SK-N-SH (cell line): ENCODE results near the gene LMO2. TPM values are rescaled to one million over a fixed set of nuclear protein-coding genes. Genes with fewer than 3 reads are reported as not detected.
"Not testable (repeated sequence)": the region's sequence is repeated elsewhere in the genome, so short reads cannot be mapped to it uniquely, and the experiment has no call there.

ENCODE experiments used
- CTCF ChIA-PET: fragments of 300-600, 350-600 bp; formaldehyde crosslinking; extraction: SDS; loops from one replicate; lab custom pipeline; 2021; lab: Yijun Ruan, JAX
- POLR2A ChIA-PET: fragments of 350-600 bp; sonication (Branson Sonifier 250); formaldehyde crosslinking; extraction: SDS; loops from one replicate; lab custom pipeline; 2020; ENCODE audit warnings: antibody characterized with exemption, inconsistent platforms; lab: Yijun Ruan, JAX
- DNase-seq: peaks from one replicate; pipeline ENCODE4 v3.0.0; 2012
- H2AFZ ChIP-seq: fragments of 200-600 bp; sonication (generic); 2 replicates; pipeline ENCODE4 v1.8.1; 2016; ENCODE audit warnings: antibody characterized with exemption, mild to moderate bottlenecking, low read depth
- H3F3A ChIP-seq: fragments of 200-600 bp; sonication (generic); replicated peaks from 2 replicates; pipeline ENCODE3; 2016; ENCODE audit warnings: antibody characterized with exemption, mild to moderate bottlenecking; ENCODE audit not compliant: insufficient read depth
- H3K27ac ChIP-seq, 2 experiments: fragments of 200-500 bp in 1 of 2; fragments of 200-600 bp in 1 of 2; sonication (Bioruptor generic) in 1 of 2; sonication (generic), shearing (Covaris generic) in 1 of 2; 2 replicates each; pipeline versions ENCODE4 v1.5.1 to v1.6.1; 2014 to 2016; ENCODE audit warnings: low read depth in 2 of 2, inconsistent platforms in 1 of 2, low read length in 1 of 2, mild to moderate bottlenecking in 1 of 2, mixed read lengths in 1 of 2
- H3K27me3 ChIP-seq: fragments of 200-600 bp; sonication (generic), shearing (Covaris generic); 2 replicates; pipeline ENCODE4 v1.6.1; 2016; ENCODE audit warnings: mixed run types; ENCODE audit not compliant: insufficient read depth
- H3K36me3 ChIP-seq, 2 experiments: fragments of 200-500 bp in 1 of 2; fragments of 200-600 bp in 1 of 2; sonication (Bioruptor generic) in 1 of 2; sonication (generic) in 1 of 2; replicated peaks in 1 of 2; 2 replicates each; pipeline versions ENCODE3 to v1.5.1; 2014 to 2016; ENCODE audit warnings: low read length in 1 of 2, mild to moderate bottlenecking in 1 of 2; ENCODE audit not compliant: insufficient read depth in 2 of 2, control insufficient read depth in 1 of 2
- H3K4me1 ChIP-seq, 2 experiments: fragments of 200-500 bp in 1 of 2; fragments of 200-600 bp in 1 of 2; sonication (Bioruptor generic) in 1 of 2; sonication (generic), shearing (Covaris generic) in 1 of 2; 2 replicates each; pipeline versions ENCODE4 v1.5.1 to v1.6.1; 2014 to 2016; ENCODE audit warnings: low read depth in 1 of 2, low read length in 1 of 2, mixed run types in 1 of 2; ENCODE audit not compliant: insufficient read depth in 2 of 2, control insufficient read depth in 1 of 2
- H3K4me2 ChIP-seq: fragments of 200-600 bp; sonication (generic), shearing (Covaris generic); 2 replicates; pipeline ENCODE4 v1.6.1; 2017; ENCODE audit warnings: mixed run types
- H3K4me3 ChIP-seq, 2 experiments: fragments of 200-500 bp in 1 of 2; fragments of 200-600 bp in 1 of 2; sonication (Bioruptor generic) in 1 of 2; sonication (generic), shearing (Covaris generic) in 1 of 2; 2 replicates each; pipeline versions ENCODE4 v1.5.1 to v1.8.1; 2014 to 2016; ENCODE audit warnings: low read depth in 2 of 2, inconsistent platforms in 1 of 2, low read length in 1 of 2, mild to moderate bottlenecking in 1 of 2, mixed read lengths in 1 of 2, moderate library complexity in 1 of 2
- H3K79me2 ChIP-seq: fragments of 200-600 bp; sonication (generic); 2 replicates; pipeline ENCODE4 v1.8.1; 2017; ENCODE audit warnings: mild to moderate bottlenecking; ENCODE audit not compliant: insufficient read depth
- H3K9ac ChIP-seq: fragments of 200-600 bp; sonication (generic); 2 replicates; pipeline ENCODE4 v1.6.1; 2017; ENCODE audit warnings: mixed run types
- H3K9me2 ChIP-seq: fragments of 200-600 bp; sonication (generic); 2 replicates; pipeline ENCODE4 v1.6.1; 2017; ENCODE audit warnings: mixed run types
- H3K9me3 ChIP-seq: fragments of 200-600 bp; sonication (generic); 2 replicates; pipeline ENCODE4 v1.6.1; 2017; ENCODE audit warnings: mixed run types, mild to moderate bottlenecking, moderate library complexity
- H4K20me1 ChIP-seq: fragments of 200-600 bp; sonication (generic); 2 replicates; pipeline ENCODE4 v1.6.1; 2017; ENCODE audit warnings: mild to moderate bottlenecking, mixed run types; ENCODE audit not compliant: insufficient read depth
- EZH2phosphoT487 ChIP-seq: fragments of 200-600 bp; sonication (generic); IDR thresholded peaks from 2 replicates; pipeline ENCODE4 v1.6.1; 2017; ENCODE audit warnings: low read depth, mixed run types, mild to moderate bottlenecking, antibody characterized with exemption, moderate library complexity, borderline replicate concordance
- FOSL2 ChIP-seq: IDR thresholded peaks from 2 replicates; pipeline ENCODE4 v1.4.0; 2012; ENCODE audit warnings: low read depth, mild to moderate bottlenecking, moderate library complexity, borderline replicate concordance
- JUND ChIP-seq: IDR thresholded peaks from 2 replicates; pipeline ENCODE4 v1.4.0; 2012
- MXI1 ChIP-seq: IDR thresholded peaks from 2 replicates; pipeline ENCODE4 v1.6.1; 2012; ENCODE audit warnings: mild to moderate bottlenecking, low read depth, low read length, improper control_type of control experiment
- RAD21 ChIP-seq: IDR thresholded peaks from 2 replicates; pipeline ENCODE4 v1.6.1; 2012; ENCODE audit warnings: mild to moderate bottlenecking, low read length
- RCOR1 ChIP-seq: fragments of 150-350 bp; IDR thresholded peaks from 2 replicates; pipeline ENCODE4 v1.6.1; 2017; ENCODE audit warnings: antibody characterized with exemption, low read length
- RXRA ChIP-seq: IDR thresholded peaks from 2 replicates; pipeline ENCODE4 v1.4.0; 2012; ENCODE audit warnings: low read depth, mild to moderate bottlenecking, borderline replicate concordance
- SIN3A ChIP-seq: IDR thresholded peaks from 2 replicates; pipeline ENCODE4 v1.6.1; 2012; ENCODE audit warnings: low read depth, mild to moderate bottlenecking, low read length, moderate library complexity, borderline replicate concordance
- SMC3 ChIP-seq: IDR thresholded peaks from 2 replicates; pipeline ENCODE4 v1.6.1; 2012; ENCODE audit warnings: low read depth, low read length, improper control_type of control experiment
- TCF12 ChIP-seq: IDR thresholded peaks from 2 replicates; pipeline ENCODE4 v1.4.0; 2012
- TEAD4 ChIP-seq: IDR thresholded peaks from 2 replicates; pipeline ENCODE4 v1.4.0; 2012; ENCODE audit warnings: mild to moderate bottlenecking, borderline replicate concordance; ENCODE audit not compliant: insufficient read depth
- YY1 ChIP-seq: IDR thresholded peaks from 2 replicates; pipeline ENCODE4 v1.4.0; 2012; ENCODE audit warnings: low read depth, mild to moderate bottlenecking
- WGBS: methylation state at CpG from one replicate; pipeline ENCODE4 v1.1.6; 2017; ENCODE audit warnings: low lambda C conversion rate; 5-methylcytosine and 5-hydroxymethylcytosine counted together
- polyA plus RNA-seq, 3 experiments: library from polyadenylated mRNA; depleted of rRNA; stranded (reverse); fragments of >200 nt; gene quantifications; 2 replicates each; pipeline ENCODE4 v1.2.3, GENCODE V29; 2012
- TF ChIP-seq, protein P1 (sequence below): IDR thresholded peaks from 2 replicates; pipeline ENCODE4 v1.4.0; 2012; ENCODE audit warnings: low read depth, borderline replicate concordance
- TF ChIP-seq, protein P2 (sequence below): IDR thresholded peaks from 2 replicates; pipeline ENCODE4; 2012
- TF ChIP-seq, protein P3 (sequence below): fragments of 200-600 bp; sonication (generic); IDR thresholded peaks from 2 replicates; pipeline ENCODE4 v1.6.1; 2017; ENCODE audit warnings: antibody characterized with exemption, mild to moderate bottlenecking, moderate library complexity

Gene LMO2
- polyA plus RNA-seq, 1 of the 3 experiments (the other 2 are of a cell fraction): 0.05 TPM

DNA sequence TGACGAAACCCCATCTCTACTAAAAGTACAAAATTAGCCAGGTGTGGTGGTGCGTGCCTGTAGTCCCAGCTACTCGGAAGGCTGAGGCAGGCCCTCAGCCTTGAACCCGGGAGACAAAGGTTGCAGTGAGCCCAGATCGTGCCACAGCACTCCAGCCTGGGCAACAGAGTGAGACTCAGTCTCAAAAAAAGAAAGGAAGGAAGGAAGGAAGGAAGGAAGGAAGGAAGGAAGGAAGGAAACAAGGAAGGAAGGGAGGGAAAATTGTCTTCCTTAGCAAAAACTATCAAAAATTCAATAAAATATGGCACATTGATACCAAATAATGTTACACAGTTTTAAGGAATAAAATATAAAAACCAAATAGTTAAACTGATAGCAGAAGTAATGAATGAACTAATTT is 54.5 kb downstream of the LMO2 start:
- H2AFZ ChIP-seq, H3K4me2 ChIP-seq, POLR2A ChIA-PET, H3K4me3 ChIP-seq, H3K9me2 ChIP-seq, H3K36me3 ChIP-seq, H3K79me2 ChIP-seq, H3K27ac ChIP-seq, H3K9me3 ChIP-seq, DNase-seq, H3K9ac ChIP-seq, H4K20me1 ChIP-seq: not testable (repeated sequence)
- peaks cover 30% of the 10 kb centered on the region; the same call in 1 of the 2 replicates for H3K27me3 ChIP-seq
- 75% methylated on average over 4 of the region's 5 CpGs for WGBS
- CTCF ChIA-PET: interaction anchor here (1.0 kb wide), 2 partner anchors 9 to 150 kb away, joined by 3 to 6 read pairs; no protein-coding TSS in a partner anchor
- H3F3A ChIP-seq: peaks cover 11% of the 10 kb centered on the region
- H3K4me1 ChIP-seq: peaks cover 3 to 23% of the 10 kb centered on the region in 2 experiments; a peak in 3 of 4 replicates

DNA sequence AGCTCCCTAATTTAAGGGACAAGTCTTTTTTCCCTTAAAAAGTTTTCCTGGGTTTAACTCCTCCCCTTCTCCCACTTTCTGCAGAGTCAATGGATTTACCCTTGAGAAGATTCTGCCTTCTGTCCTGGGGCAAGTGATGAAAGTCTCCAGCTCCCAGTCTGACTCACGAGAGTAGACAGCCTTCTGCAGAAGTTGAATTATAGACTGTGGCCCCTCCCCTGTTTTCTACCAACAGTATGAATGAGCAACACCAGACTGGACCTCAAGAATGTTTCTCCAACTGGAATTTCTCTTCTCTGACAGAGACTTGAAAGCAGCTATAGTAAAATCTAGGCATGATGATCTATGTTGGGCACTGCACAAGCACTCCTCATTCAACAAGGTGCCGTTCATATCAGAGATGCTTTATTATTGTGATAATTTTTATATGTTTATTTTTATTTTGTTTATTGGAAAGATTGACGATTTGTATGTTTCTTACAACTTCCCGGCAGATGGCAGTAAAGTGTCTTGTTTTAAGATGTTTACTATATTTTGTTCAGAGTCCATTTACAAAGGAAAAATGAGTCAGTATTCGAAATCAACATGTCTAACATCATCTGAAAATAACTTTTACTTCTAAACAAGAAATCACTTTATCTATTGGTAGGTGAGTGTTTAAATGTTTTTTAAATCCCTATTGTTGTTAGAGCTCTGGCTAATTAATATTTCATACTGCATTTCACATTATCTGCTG is 56.6 kb downstream of the LMO2 start:
- H3K79me2 ChIP-seq: no peaks in the 10 kb centered on the region
- ChIA-PET CTCF (interaction anchor here (0.6 to 2.7 kb wide), 42 partner anchors 10 to 657 kb away, joined by 3 to 43 read pairs (median 3); partner anchors contain the start of gene FBXO3), POLR2A (no interaction called here)
- no peak overlapping the region; a peak in 1 of 4 replicates for H3K4me3 ChIP-seq
- 2% methylated on average over 5 of the region's 5 CpGs for WGBS
- H3K4me1 ChIP-seq: peaks cover 0 to 23% of the 10 kb centered on the region in 2 experiments; a peak in 2 of 4 replicates
- H3K9me2 ChIP-seq: no peaks in the 10 kb centered on the region
- peaks cover 17% of the 10 kb centered on the region; the same call in 1 of the 2 replicates for H3K27me3 ChIP-seq
- no peak for TF ChIP-seq EZH2phosphoT487
- peak; percentile 51; the same call in 1 of the 2 replicates for TF ChIP-seq TCF12
- 0 out of 2 replicates have a peak, but pooled peaks have one; percentile 28 for TF ChIP-seq SIN3A
- TF ChIP-seq JUND: peak; percentile 21; the same call in 1 of the 2 replicates
- TF ChIP-seq, protein P1, sequence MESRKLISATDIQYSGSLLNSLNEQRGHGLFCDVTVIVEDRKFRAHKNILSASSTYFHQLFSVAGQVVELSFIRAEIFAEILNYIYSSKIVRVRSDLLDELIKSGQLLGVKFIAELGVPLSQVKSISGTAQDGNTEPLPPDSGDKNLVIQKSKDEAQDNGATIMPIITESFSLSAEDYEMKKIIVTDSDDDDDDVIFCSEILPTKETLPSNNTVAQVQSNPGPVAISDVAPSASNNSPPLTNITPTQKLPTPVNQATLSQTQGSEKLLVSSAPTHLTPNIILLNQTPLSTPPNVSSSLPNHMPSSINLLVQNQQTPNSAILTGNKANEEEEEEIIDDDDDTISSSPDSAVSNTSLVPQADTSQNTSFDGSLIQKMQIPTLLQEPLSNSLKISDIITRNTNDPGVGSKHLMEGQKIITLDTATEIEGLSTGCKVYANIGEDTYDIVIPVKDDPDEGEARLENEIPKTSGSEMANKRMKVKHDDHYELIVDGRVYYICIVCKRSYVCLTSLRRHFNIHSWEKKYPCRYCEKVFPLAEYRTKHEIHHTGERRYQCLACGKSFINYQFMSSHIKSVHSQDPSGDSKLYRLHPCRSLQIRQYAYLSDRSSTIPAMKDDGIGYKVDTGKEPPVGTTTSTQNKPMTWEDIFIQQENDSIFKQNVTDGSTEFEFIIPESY: no peak
- peak; percentile 70 for TF ChIP-seq RAD21
- TF ChIP-seq, protein P2, sequence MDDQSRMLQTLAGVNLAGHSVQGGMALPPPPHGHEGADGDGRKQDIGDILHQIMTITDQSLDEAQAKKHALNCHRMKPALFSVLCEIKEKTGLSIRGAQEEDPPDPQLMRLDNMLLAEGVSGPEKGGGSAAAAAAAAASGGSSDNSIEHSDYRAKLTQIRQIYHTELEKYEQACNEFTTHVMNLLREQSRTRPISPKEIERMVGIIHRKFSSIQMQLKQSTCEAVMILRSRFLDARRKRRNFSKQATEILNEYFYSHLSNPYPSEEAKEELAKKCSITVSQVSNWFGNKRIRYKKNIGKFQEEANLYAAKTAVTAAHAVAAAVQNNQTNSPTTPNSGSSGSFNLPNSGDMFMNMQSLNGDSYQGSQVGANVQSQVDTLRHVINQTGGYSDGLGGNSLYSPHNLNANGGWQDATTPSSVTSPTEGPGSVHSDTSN: peak; percentile 52
- no peak for TF ChIP-seq FOSL2
- TF ChIP-seq MXI1: no peak
- TF ChIP-seq TEAD4: no peak
- TF ChIP-seq SMC3: peak; percentile 13; the same call in 1 of the 2 replicates
- no peak for TF ChIP-seq RCOR1
- TF ChIP-seq, protein P3, sequence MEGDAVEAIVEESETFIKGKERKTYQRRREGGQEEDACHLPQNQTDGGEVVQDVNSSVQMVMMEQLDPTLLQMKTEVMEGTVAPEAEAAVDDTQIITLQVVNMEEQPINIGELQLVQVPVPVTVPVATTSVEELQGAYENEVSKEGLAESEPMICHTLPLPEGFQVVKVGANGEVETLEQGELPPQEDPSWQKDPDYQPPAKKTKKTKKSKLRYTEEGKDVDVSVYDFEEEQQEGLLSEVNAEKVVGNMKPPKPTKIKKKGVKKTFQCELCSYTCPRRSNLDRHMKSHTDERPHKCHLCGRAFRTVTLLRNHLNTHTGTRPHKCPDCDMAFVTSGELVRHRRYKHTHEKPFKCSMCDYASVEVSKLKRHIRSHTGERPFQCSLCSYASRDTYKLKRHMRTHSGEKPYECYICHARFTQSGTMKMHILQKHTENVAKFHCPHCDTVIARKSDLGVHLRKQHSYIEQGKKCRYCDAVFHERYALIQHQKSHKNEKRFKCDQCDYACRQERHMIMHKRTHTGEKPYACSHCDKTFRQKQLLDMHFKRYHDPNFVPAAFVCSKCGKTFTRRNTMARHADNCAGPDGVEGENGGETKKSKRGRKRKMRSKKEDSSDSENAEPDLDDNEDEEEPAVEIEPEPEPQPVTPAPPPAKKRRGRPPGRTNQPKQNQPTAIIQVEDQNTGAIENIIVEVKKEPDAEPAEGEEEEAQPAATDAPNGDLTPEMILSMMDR: peak; percentile 60
- TF ChIP-seq YY1: no peak
- TF ChIP-seq RXRA: no peak
- no peak overlapping the region for H3K9ac ChIP-seq
- no peaks in the 10 kb centered on the region for H3K36me3 ChIP-seq
- peaks cover 11% of the 10 kb centered on the region for H3F3A ChIP-seq
- H3K4me2 ChIP-seq: peak overlapping the region; percentile 37; the same call in 1 of the 2 replicates
- no peaks in the 10 kb centered on the region for H3K9me3 ChIP-seq
- DNase-seq: peak; percentile 39
- no peak overlapping the region for H3K27ac ChIP-seq
- H4K20me1 ChIP-seq: no peaks in the 10 kb centered on the region
- H2AFZ ChIP-seq: no peak overlapping the region; the same call in 1 of the 2 replicates
